Mesendoderm (in vitro differentiated cells): Measurements from ENCODE around the gene ANKRD50. TPM values are rescaled to one million over a fixed set of nuclear protein-coding genes. Genes with fewer than 3 reads are reported as not detected.

Experiments
- DNase-seq: peaks from one replicate; pipeline ENCODE4 v3.0.0; 2013
- H2AK5ac ChIP-seq: 2 replicates; pipeline ENCODE4 v1.6.1; 2013; ENCODE audit warnings: low read length, inconsistent platforms
- H2BK120ac ChIP-seq: 2 replicates; pipeline ENCODE4 v1.6.1; 2013; ENCODE audit warnings: low read depth, mild to moderate bottlenecking, low read length, moderate library complexity, mixed read lengths
- H2BK15ac ChIP-seq: replicated peaks from 2 replicates; pipeline ENCODE4 v1.6.1; 2013; ENCODE audit warnings: low read depth, mild to moderate bottlenecking, moderate library complexity
- H2BK5ac ChIP-seq: 2 replicates; pipeline ENCODE4 v1.6.1; 2013; ENCODE audit warnings: low read length, inconsistent platforms
- H3K18ac ChIP-seq: 2 replicates; pipeline ENCODE4 v1.6.1; 2013; ENCODE audit warnings: mild to moderate bottlenecking, low read length, mixed read lengths
- H3K23ac ChIP-seq: one replicate; pipeline ENCODE4 v1.6.1; 2013; ENCODE audit warnings: low read length
- H3K27ac ChIP-seq: 2 replicates; pipeline ENCODE4 v1.5.1; 2013; ENCODE audit warnings: low read depth, mild to moderate bottlenecking, inconsistent platforms, low read length, moderate library complexity
- H3K27me3 ChIP-seq: 2 replicates; pipeline ENCODE4 v1.6.1; 2013; ENCODE audit warnings: low read length, control low read depth, mild to moderate bottlenecking, inconsistent platforms; ENCODE audit not compliant: insufficient read depth, poor library complexity
- H3K36me3 ChIP-seq: 2 replicates; pipeline ENCODE4 v1.6.1; 2013; ENCODE audit warnings: low read length, inconsistent platforms; ENCODE audit not compliant: control insufficient read depth, insufficient read depth
- H3K4ac ChIP-seq: one replicate; pipeline ENCODE4 v1.6.1; 2013; ENCODE audit warnings: low read depth, mild to moderate bottlenecking, low read length, moderate library complexity
- H3K4me1 ChIP-seq: 2 replicates; pipeline ENCODE4 v1.6.1; 2013; ENCODE audit warnings: low read depth, low read length, inconsistent platforms; ENCODE audit not compliant: control insufficient read depth
- H3K4me2 ChIP-seq: 2 replicates; pipeline ENCODE4 v1.6.1; 2013; ENCODE audit warnings: low read length
- H3K4me3 ChIP-seq: 2 replicates; pipeline ENCODE4 v1.5.1; 2013; ENCODE audit warnings: mild to moderate bottlenecking, low read length
- H3K56ac ChIP-seq: one replicate; pipeline ENCODE4 v1.6.1; 2013; ENCODE audit warnings: low read length
- H3K79me1 ChIP-seq: 2 replicates; pipeline ENCODE4 v1.6.1; 2013; ENCODE audit warnings: low read length, inconsistent platforms
- H3K79me2 ChIP-seq: 2 replicates; pipeline ENCODE4 v1.6.1; 2013; ENCODE audit warnings: mild to moderate bottlenecking, low read length; ENCODE audit not compliant: control insufficient read depth, insufficient read depth
- H3K9ac ChIP-seq: 2 replicates; pipeline ENCODE4 v1.6.1; 2013; ENCODE audit warnings: low read length, inconsistent platforms
- H4K5ac ChIP-seq: one replicate; pipeline ENCODE4 v1.6.1; 2013; ENCODE audit warnings: low read length
- H4K8ac ChIP-seq: one replicate; pipeline ENCODE4 v1.6.1; 2013; ENCODE audit warnings: low read depth, mild to moderate bottlenecking, control low read depth, low read length, moderate library complexity
- WGBS: extraction: QIAGEN DNeasy Blood & Tissue Kit; methylation state at CpG from one replicate; pipeline ENCODE4 v1.1.7; 2013; ENCODE audit warnings: low lambda C conversion rate, missing lambda C conversion rate; ENCODE audit not compliant: insufficient coverage; ENCODE audit errors: extremely low coverage; 5-methylcytosine and 5-hydroxymethylcytosine counted together
- polyA plus RNA-seq, 2 experiments: library from polyadenylated mRNA; stranded (reverse); fragments of 200-250 nt; gene quantifications; one replicate each; pipeline ENCODE4 v1.2.3, GENCODE V29; 2013

The ANKRD50 gene, protein sequence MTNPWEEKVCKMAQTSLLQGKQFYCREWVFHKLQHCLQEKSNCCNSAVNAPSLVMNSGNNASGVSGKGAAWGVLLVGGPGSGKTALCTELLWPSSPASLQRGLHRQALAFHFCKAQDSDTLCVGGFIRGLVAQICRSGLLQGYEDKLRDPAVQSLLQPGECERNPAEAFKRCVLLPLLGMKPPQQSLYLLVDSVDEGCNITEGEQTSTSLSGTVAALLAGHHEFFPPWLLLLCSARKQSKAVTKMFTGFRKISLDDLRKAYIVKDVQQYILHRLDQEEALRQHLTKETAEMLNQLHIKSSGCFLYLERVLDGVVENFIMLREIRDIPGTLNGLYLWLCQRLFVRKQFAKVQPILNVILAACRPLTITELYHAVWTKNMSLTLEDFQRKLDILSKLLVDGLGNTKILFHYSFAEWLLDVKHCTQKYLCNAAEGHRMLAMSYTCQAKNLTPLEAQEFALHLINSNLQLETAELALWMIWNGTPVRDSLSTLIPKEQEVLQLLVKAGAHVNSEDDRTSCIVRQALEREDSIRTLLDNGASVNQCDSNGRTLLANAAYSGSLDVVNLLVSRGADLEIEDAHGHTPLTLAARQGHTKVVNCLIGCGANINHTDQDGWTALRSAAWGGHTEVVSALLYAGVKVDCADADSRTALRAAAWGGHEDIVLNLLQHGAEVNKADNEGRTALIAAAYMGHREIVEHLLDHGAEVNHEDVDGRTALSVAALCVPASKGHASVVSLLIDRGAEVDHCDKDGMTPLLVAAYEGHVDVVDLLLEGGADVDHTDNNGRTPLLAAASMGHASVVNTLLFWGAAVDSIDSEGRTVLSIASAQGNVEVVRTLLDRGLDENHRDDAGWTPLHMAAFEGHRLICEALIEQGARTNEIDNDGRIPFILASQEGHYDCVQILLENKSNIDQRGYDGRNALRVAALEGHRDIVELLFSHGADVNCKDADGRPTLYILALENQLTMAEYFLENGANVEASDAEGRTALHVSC (N-terminal part only)
- 7.2 TPM for polyA plus RNA-seq (2013, experiment 1 of 2)
- polyA plus RNA-seq (2013, experiment 2 of 2) = 7.2 TPM

DNA sequence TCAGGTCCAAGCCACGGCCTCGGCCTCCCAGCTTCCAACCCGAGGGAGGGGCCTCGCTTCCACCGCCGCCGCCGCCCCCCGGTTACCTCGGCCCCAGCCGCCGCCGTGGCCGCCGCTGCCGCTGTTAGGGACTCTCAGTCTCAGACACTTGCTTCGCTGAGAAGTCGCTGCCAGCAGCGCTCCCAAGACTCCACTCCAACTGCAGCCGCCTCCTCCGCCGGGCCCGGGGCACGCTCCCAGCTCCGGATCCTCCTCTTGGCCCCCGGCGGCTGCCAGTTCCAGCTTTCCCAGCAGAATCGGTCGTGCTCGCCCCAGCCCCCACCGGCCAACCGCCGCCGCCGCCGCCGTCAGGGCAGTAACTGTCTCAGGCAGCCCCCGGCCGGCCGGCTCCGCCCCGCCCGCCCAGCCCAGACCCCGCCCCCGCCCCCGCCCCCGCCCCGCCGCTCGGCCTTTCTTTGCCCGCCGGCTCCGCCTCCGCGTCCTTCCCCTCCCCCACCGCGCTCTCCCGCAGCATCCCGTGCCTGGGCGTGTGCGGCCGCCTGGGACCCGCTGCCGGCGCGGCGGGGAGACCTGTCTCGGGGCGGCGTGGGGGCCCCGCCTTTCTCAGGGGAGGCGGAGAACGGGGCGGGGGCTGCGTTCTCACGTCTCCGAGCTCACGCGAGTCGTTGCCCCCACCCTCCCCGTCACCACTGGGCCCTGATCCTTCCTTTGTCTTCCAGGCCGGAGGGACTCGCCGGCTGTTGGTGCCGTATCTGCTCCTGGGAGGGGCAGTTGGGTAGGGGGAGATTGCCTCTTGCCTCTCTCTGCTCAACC is at the start of gene ANKRD50:
TSS of gene ANKRD50 (minus strand) at position 361 of the 813 bp plus-strand sequence. CDS start 2,221 bp downstream, outside the sequence.
- peak; percentile 98 for DNase-seq
- Histone ChIP-seq H3K27ac (peak within 1 kb of the TSS; percentile 99), H2BK5ac (peak within 1 kb of the TSS; percentile 66), H3K56ac (peak within 1 kb of the TSS; percentile 94), H3K18ac (peak within 1 kb of the TSS; percentile 94), H3K4me3 (peak within 1 kb of the TSS; percentile 68), H3K27me3 (no peaks in the 10 kb centered on the region), H3K4me2 (peak within 1 kb of the TSS; percentile 71), H3K36me3 (no peaks in the 10 kb centered on the region), H3K9ac (peak within 1 kb of the TSS; percentile 93), H3K4ac (peak within 1 kb of the TSS; percentile 76), H3K4me1 (peaks cover 4% of the 10 kb centered on the region), H3K23ac (no peak within 1 kb of the TSS), H4K8ac (no peak within 1 kb of the TSS), H3K79me1 (no peaks in the 10 kb centered on the region), H2AK5ac (no peak within 1 kb of the TSS), H3K79me2 (peaks cover 31% of the 10 kb centered on the region), H2BK120ac (no peak within 1 kb of the TSS), H2BK15ac (peak within 1 kb of the TSS; percentile 65), H4K5ac (peak within 1 kb of the TSS; percentile 75)
- no CpG with 5 or more reads among the region's 85 CpGs for WGBS

DNA sequence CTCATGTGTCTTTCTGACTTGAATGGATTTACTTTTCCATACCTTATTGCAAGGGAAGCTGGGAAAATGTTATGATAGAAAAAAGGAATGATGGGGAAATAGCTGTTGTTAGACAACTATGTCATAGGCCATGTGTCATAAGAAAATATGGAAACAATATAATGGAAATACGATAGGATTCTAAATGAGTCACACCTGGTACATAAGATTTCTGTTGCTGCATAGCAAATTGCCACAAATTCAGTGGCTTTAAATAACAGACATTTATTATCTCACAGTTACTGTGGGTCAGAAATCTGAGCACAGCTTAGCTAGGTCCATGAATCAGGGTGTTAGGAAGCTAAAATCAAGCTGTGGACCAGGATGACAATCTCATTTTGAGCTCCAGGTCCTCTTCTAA is 44.6 kb upstream of the ANKRD50 start:
- Histone ChIP-seq H2BK15ac (no peak overlapping the region), H4K5ac (no peak overlapping the region), H2BK5ac (no peak overlapping the region), H3K4me1 (no peaks in the 10 kb centered on the region), H2AK5ac (no peak overlapping the region), H3K4me3 (no peak overlapping the region), H3K36me3 (no peaks in the 10 kb centered on the region), H3K79me2 (no peaks in the 10 kb centered on the region), H3K27me3 (no peaks in the 10 kb centered on the region), H3K27ac (no peak overlapping the region), H3K23ac (no peak overlapping the region), H3K9ac (no peak overlapping the region), H3K18ac (no peak overlapping the region), H3K79me1 (no peaks in the 10 kb centered on the region), H2BK120ac (no peak overlapping the region), H4K8ac (no peak overlapping the region), H3K4ac (no peak overlapping the region), H3K56ac (no peak overlapping the region), H3K4me2 (no peak overlapping the region)
- no CpG with 5 or more reads among the region's 1 CpG for WGBS
- no peak for DNase-seq

DNA sequence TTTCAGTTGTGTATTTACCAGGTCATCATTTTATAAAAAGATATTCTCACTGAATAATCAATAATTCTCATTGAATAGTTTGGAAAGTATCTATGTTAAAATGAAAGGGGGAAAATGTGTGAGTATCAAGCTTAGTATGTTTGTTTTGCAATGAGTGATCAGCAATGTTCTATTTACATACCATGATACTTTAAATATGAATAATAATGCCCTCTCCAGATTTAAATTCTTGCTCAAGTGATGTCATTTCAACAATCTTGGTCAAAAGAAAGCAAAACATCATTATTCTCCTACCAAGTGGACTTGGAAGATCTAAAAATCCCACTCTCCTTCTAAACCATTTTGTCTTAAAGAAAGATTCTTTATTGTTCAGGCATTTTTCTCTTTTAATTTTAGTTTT is 42.1 kb upstream of the ANKRD50 start:
- Histone ChIP-seq H3K27me3 (no peaks in the 10 kb centered on the region), H2BK15ac (no peak overlapping the region), H2AK5ac (no peak overlapping the region), H4K8ac (no peak overlapping the region), H2BK5ac (no peak overlapping the region), H3K18ac (no peak overlapping the region), H3K4me2 (no peak overlapping the region), H4K5ac (no peak overlapping the region), H3K56ac (no peak overlapping the region), H3K4me3 (no peak overlapping the region), H3K79me1 (no peaks in the 10 kb centered on the region), H3K4ac (no peak overlapping the region), H3K79me2 (no peaks in the 10 kb centered on the region), H3K23ac (no peak overlapping the region), H3K9ac (no peak overlapping the region), H3K27ac (no peak overlapping the region), H2BK120ac (no peak overlapping the region), H3K36me3 (no peaks in the 10 kb centered on the region), H3K4me1 (no peaks in the 10 kb centered on the region)
- no peak for DNase-seq

DNA sequence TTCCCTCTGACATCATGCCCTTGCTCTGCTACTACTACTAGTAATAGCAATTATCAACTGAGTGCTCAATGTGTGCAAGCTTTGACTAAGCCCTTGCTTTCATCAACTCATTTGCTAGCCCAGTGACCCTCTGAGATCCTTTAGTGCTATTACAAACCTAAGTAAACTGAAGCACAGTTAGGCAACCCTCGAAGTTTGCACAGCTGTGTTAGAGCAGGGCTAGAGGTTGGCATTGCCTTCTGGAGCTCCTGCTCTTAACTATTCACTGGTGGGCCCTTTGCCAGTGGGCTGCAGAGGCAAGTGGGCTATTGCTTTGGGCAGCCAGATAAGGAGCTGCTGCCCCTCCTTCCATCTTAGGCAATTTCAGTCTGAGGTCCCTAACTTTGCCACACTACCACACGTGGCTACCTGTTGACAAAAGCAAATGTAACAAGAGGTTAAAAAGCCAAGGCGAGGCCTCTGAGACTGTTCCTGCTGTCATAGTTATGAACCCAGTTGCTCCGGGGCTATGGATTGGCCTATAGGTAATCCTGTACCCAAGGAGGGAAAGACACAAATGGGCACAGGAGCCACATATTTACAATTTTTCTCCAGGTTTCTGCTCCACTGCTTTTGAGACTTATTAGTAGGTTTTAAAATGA is 41.5 kb upstream of the ANKRD50 start:
- no peaks in the 10 kb centered on the region for H3K27me3 ChIP-seq
- no CpG with 5 or more reads among the region's 4 CpGs for whole genome bisulfite sequencing

DNA sequence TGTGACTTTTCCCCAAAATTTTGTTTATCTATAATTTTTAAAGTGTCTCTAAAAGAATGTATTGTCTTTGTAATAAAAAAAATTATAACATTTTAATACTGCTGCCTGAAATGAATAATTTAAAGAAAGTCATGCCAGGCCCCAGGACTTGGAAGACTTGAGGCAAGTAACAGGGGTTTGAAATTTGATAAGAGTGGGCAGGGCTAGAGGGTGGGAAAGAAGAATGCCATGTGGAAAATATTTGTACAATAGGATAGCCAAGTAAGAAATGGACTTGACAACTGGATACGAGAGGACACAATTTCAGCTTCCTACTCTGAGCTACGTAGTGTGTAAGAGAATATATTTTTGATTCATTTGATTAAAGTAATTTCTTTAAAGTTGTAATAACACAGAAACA is 36.9 kb upstream of the ANKRD50 start:
- Histone ChIP-seq H4K5ac (no peak overlapping the region), H2BK5ac (no peak overlapping the region), H3K27me3 (no peaks in the 10 kb centered on the region), H3K79me1 (no peaks in the 10 kb centered on the region), H3K9ac (no peak overlapping the region), H3K4me1 (no peaks in the 10 kb centered on the region), H3K56ac (no peak overlapping the region), H3K79me2 (no peaks in the 10 kb centered on the region), H2AK5ac (no peak overlapping the region), H4K8ac (no peak overlapping the region), H3K23ac (no peak overlapping the region), H3K27ac (no peak overlapping the region), H3K18ac (no peak overlapping the region), H2BK15ac (no peak overlapping the region), H3K4ac (no peak overlapping the region), H2BK120ac (no peak overlapping the region), H3K4me3 (no peak overlapping the region), H3K4me2 (no peak overlapping the region), H3K36me3 (no peaks in the 10 kb centered on the region)
- no CpG with 5 or more reads among the region's 2 CpGs for WGBS
- no peak for DNase-seq

More for the DNA sequence above, 41.5 kb upstream of the ANKRD50 start:
- no peak overlapping the region for H3K9ac ChIP-seq
- no peak overlapping the region for H2BK120ac ChIP-seq
- H3K79me2 ChIP-seq = no peaks in the 10 kb centered on the region
- no peak overlapping the region for H2AK5ac ChIP-seq
- H3K4me3 ChIP-seq = no peak overlapping the region
- no peak overlapping the region for H3K4ac ChIP-seq
- no peak overlapping the region for H4K5ac ChIP-seq
- no peak overlapping the region for H3K4me2 ChIP-seq
- H4K8ac ChIP-seq = no peak overlapping the region
- no peak overlapping the region for H2BK5ac ChIP-seq
- no peak overlapping the region for H3K27ac ChIP-seq
- no peak overlapping the region for H3K23ac ChIP-seq
- no peaks in the 10 kb centered on the region for H3K79me1 ChIP-seq
- no peak overlapping the region for H3K18ac ChIP-seq
- no peaks in the 10 kb centered on the region for H3K36me3 ChIP-seq
- H3K56ac ChIP-seq = no peak overlapping the region
- no peak for DNase-seq
- H2BK15ac ChIP-seq = no peak overlapping the region
- H3K4me1 ChIP-seq = no peaks in the 10 kb centered on the region
